ENCODE data around the gene PLA2G4B. TPM values are rescaled to one million over a fixed set of nuclear protein-coding genes. Genes with fewer than 3 reads are reported as not detected.

The PLA2G4B gene
- total and polyA plus RNA-seq, 2 of the 8 experiments (the other 6 are each of a cell fraction or from before 2014, with no cell fraction given), result 4.2 to 9.2 TPM

- TF ChIP-seq CHD7 (IDR thresholded peaks at IDR 0.05; ENCODE audit: insufficient replicate concordance, low read length) (no peak), TBP (IDR thresholded peaks at IDR 0.05; ENCODE audit: low read depth, low read length) (no peak), SIN3A (conservative IDR thresholded peaks at IDR 0.05 in 1 of 2, IDR thresholded peaks at IDR 0.05 in 1 of 2; ENCODE audit: low read depth in 1 of 2, low read length in 2 of 2) (no peak), CHD1 (IDR thresholded peaks at IDR 0.05; ENCODE audit: low read depth, low read length) (no peak), NANOG (IDR thresholded peaks at IDR 0.05; ENCODE audit: insufficient read depth, low read depth, low read length, poor library complexity, severe bottlenecking) (no peak), CTBP2 (IDR thresholded peaks at IDR 0.05; ENCODE audit: borderline replicate concordance, insufficient read depth, insufficient read length, low read length) (no peak), CREB1 (IDR thresholded peaks at IDR 0.05) (no peak), JUND (IDR thresholded peaks at IDR 0.05; ENCODE audit: low read length) (no peak), SIX5 (IDR thresholded peaks at IDR 0.05; ENCODE audit: low read depth, low read length) (no peak), KDM4A (IDR thresholded peaks at IDR 0.05; ENCODE audit: low read depth, low read length, severe bottlenecking) (no peak), SUZ12 (IDR thresholded peaks at IDR 0.05; ENCODE audit: low read length) (no peak)
Measured at GRCh38 chr15:41876007-41876406, 37.4 kb downstream of the PLA2G4B start (continued).
